Hematopoietic multipotent progenitor cell treated with erythropoietin and hydrocortisone succinate and interleukin-3 and kit ligand, for 4 days (in vitro differentiated cells): ENCODE results near the gene BPI.
"Not testable (repeated sequence)": the region's sequence is repeated elsewhere in the genome, so short reads cannot be mapped to it uniquely, and the experiment has no call there.

Experiments used
- DNase-seq: peaks from one replicate; pipeline ENCODE4 v3.0.0-alpha.2; 2015

Gene BPI

DNA sequence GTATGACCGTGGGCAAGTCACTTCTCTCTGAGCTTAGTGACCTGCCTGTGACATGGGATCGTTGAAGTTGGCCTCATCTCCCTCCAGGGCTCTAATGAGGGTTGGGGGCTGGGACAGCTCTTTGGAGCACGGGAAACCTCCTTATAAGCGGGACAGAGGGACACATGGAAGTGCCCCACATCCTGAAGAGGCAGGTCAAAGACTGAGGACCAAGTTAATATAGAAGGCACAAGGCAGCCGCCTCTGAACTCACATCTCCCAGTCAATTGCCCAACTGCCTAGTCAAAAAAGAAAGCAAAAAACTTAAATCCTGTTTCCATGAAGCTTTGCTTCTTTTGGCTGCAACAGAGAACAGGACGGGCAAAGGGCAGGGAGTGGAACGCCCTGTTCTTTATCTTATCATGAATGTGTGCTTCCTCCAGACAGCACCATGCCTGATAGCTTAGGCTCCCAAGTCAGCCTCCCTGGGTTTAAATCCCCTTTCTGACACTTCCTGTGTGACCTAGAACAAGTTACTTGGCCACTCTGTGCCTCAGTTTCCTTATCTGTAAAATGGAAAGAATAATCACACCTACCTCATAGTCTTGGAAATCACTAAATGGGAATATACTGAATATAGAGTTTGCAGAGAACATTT lies 69.4 kb downstream of the BPI start:
- DNase-seq, result peak; percentile 84

- DNase-seq, result no peak
These were observed 69.9 kb downstream of the BPI start for GRCh38 chr20:38373898-38374297.

- DNase-seq, result no peak
These were observed 73.2 kb downstream of the BPI start for GRCh38 chr20:38377039-38377685.

DNA sequence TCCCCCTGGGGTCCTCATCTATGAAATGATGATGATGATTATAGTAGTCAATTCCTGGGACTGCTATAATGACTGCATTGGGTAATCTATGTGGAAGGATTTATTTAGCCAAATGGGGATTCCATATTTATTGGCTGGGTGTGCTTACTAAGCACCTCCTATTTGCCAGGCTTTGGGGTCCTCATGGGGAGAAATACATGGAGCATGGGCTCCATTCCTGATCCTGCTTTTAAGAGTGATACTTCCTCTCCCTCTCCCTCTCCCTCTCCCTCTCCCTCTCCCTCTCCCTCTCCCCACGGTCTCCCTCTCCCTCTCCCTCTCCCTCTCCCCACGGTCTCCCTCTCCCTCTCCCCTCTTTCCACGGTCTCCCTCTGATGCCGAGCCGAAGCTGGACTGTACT lies 73.9 kb downstream of the BPI start:
- not testable (repeated sequence) for DNase-seq

DNA sequence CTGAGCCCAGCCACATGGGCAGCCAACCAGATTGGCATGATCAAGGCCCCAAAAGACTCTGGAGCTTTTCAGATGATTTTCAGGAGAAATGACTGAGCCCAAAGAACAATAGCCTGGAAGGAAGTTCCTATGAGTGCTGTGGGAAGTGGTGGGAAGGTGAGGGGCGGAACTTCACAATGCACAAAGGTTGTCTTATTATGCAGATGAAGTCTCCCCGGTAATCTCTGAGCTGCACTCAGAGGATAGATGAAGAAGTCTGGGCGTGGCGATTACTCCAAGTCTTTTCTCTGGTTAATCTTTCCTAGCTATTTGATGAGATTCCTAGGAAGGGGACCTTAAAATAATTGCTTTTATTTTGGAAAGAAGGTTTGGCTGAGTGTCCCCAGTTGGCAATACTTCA lies 79.2 kb downstream of the BPI start:
- DNase-seq, result no peak

DNA sequence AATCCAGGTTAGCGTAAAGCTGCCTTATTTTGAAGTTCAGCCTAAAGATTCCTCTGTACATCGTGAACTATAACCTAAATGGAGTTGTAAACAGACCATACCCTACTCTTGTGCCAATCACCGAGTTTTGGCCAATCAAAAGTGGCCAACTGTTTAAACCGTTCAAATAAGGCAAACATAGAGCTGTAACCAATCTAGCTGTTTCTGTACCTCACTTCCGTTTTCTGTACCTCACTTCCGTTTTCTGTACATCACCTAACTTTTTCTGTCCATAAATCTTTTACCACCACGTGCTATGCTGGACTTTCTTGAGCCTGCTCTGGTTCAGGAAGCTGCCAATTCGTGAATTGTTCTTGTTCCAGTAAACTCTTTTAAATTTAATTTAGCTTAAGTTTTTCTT lies 82.0 kb downstream of the BPI start:
- peak; percentile 19 for DNase-seq

DNA sequence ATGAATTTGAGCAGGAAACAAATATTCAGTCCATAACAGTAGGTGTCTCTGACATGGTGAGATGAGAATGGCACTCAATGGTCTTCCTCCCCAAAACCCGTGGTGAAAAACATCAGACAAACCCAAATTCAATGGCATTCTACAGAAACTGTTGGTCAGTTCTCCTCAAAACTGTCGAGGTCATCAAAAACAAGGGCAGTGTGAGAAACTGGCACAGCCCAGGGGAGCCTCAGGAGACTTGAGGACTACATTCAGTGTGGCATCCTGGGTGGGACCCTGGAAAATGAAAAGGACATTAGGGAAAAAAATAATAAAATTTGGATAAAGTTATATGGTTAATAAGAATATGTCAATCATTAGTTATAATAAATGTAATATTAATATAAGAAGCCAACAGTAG lies 82.9 kb downstream of the BPI start:
- DNase-seq, result no peak
